HG03575 (cell line): ENCODE results near the gene OR1A2.
"Not testable (repeated sequence)": the region's sequence is repeated elsewhere in the genome, so short reads cannot be mapped to it uniquely, and the experiment has no call there.

Experiments
- ATAC-seq: cut with Tn5 transposase; IDR thresholded peaks from one replicate; pipeline ENCODE4 v1.9.1; 2021; ENCODE audit not compliant: unreplicated experiment, insufficient number of reproducible peaks, low FRiP score; ENCODE audit errors: extremely low read depth

OR1A2 gene

GRCh38 chr17:3197219-3197618 lies at the start of gene OR1A2:
TSS of gene OR1A2 (plus strand) at chr17:3197519. CDS start at chr17:3197519, 0 bp downstream.
- no peak for ATAC-seq

- no peak for ATAC-seq
Observed at GRCh38 chr17:3157218-3157617, 40.1 kb upstream of the OR1A2 start.

- no peak for ATAC-seq
Observed at GRCh38 chr17:3167574-3167973, 29.7 kb upstream of the OR1A2 start.

GRCh38 chr17:3189961-3190360 lies 7.4 kb upstream of the OR1A2 start:
- ATAC-seq: no peak

GRCh38 chr17:3207367-3207766 lies 10.0 kb downstream of the OR1A2 start, which contains the start of gene OR1A1:
TSS of gene OR1A1 (plus strand) at chr17:3207667. CDS start at chr17:3215621, 7,954 bp downstream.
- no peak for ATAC-seq

- ATAC-seq: no peak
Observed at GRCh38 chr17:3208484-3208883, 11.2 kb downstream of the OR1A2 start.

GRCh38 chr17:3213001-3213400 lies 15.7 kb downstream of the OR1A2 start:
- no peak for ATAC-seq

- no peak for ATAC-seq
Observed at GRCh38 chr17:3213587-3213986, 16.3 kb downstream of the OR1A2 start.

- ATAC-seq: not testable (repeated sequence)
Observed at GRCh38 chr17:3219978-3220377, 22.7 kb downstream of the OR1A2 start.

GRCh38 chr17:3221850-3222249 lies 24.5 kb downstream of the OR1A2 start:
- no peak for ATAC-seq

- ATAC-seq: no peak
Observed at GRCh38 chr17:3222505-3222904, 25.2 kb downstream of the OR1A2 start.

- ATAC-seq: not testable (repeated sequence)
Observed at GRCh38 chr17:3224721-3225352, 27.5 kb downstream of the OR1A2 start.

- ATAC-seq: not testable (repeated sequence)
Observed at GRCh38 chr17:3232300-3232699, 35.0 kb downstream of the OR1A2 start.

- not testable (repeated sequence) for ATAC-seq
Observed at GRCh38 chr17:3238685-3239084, 41.4 kb downstream of the OR1A2 start.

- not testable (repeated sequence) for ATAC-seq
Observed at GRCh38 chr17:3241044-3241443, 43.7 kb downstream of the OR1A2 start.

GRCh38 chr17:3244841-3245240 lies 47.5 kb downstream of the OR1A2 start:
- not testable (repeated sequence) for ATAC-seq
